Liver (tissue), 2 donors: ENCODE data around the gene HSPA12B.

ENCODE experiments used
- EGR1 ChIP-seq, 2 donors: IDR thresholded peaks; 2 replicates each; pipeline ENCODE4 v1.6.1; 2016 to 2018; ENCODE audit warnings: antibody characterized with exemption in 2 of 2, low read depth in 2 of 2
- MAX ChIP-seq: IDR thresholded peaks from 2 replicates; pipeline ENCODE4 v1.6.1; 2016; ENCODE audit warnings: antibody characterized with exemption
- donor health status: healthy.

- TF ChIP-seq EGR1 (IDR thresholded peaks at IDR 0.05; ENCODE audit: low read depth in 2 of 2) (no peak), MAX (no peak)
Measured at GRCh38 chr20:3759316-3759823, 26.9 kb downstream of the HSPA12B start.
